WTC11 (cell line): ENCODE measurements around the gene TACC2. TPM values are rescaled to one million over a fixed set of nuclear protein-coding genes. Genes with fewer than 3 reads are reported as not detected.

Experiments used
- ATAC-seq: fragments of 200-7000 bp; cut with Tn5 transposase; 2 replicates; pipeline ENCODE4 v1.10.0; 2021; ENCODE audit warnings: mild to moderate bottlenecking, moderate library complexity
- CTCF ChIA-PET: fragments of 300-600 bp; sonication (Branson Sonifier 250); formaldehyde crosslinking; loops from one replicate; lab custom pipeline; 2021; ENCODE audit warnings: antibody characterized with exemption; lab: Charles Lee
- POLR2A ChIA-PET: fragments of 350-600 bp; sonication (Branson Sonifier 250); formaldehyde crosslinking; loops from one replicate; lab custom pipeline; 2021; ENCODE audit warnings: antibody characterized with exemption; lab: Charles Lee
- DNase-seq: peaks from one replicate; pipeline ENCODE4 v3.0.0; 2021; ENCODE audit warnings: low spot score
- H3K27ac Mint-ChIP-seq: 2 replicates; pipeline ENCODE4 v1.8.0; 2021; ENCODE audit warnings: mixed read lengths
- H3K27me3 Mint-ChIP-seq: 2 replicates; pipeline ENCODE4 v1.8.0; 2021; ENCODE audit warnings: low read depth, mild to moderate bottlenecking, moderate library complexity, mixed read lengths
- H3K36me3 Mint-ChIP-seq: 2 replicates; pipeline ENCODE4 v1.8.0; 2021; ENCODE audit warnings: mixed read lengths
- H3K4me1 Mint-ChIP-seq: 2 replicates; pipeline ENCODE4 v1.8.0; 2022; ENCODE audit warnings: mixed read lengths
- H3K4me3 Mint-ChIP-seq: 2 replicates; pipeline ENCODE4 v1.8.0; 2021; ENCODE audit warnings: mild to moderate bottlenecking, moderate library complexity, mixed read lengths
- H3K9me3 Mint-ChIP-seq: 2 replicates; pipeline ENCODE4 v1.8.0; 2021; ENCODE audit warnings: mixed read lengths
- ARID4B ChIP-seq: sonication (generic); formaldehyde crosslinking; IDR thresholded peaks from 2 replicates; pipeline ENCODE4 v1.8.0; 2023; ENCODE audit warnings: missing genetic modification reagents, mild to moderate bottlenecking, borderline replicate concordance
- ATF1 ChIP-seq: sonication (generic); formaldehyde crosslinking; IDR thresholded peaks from 2 replicates; pipeline ENCODE4 v1.8.1; 2023; ENCODE audit warnings: mild to moderate bottlenecking, moderate library complexity, missing genetic modification reagents
- CBFB ChIP-seq: sonication (generic); formaldehyde crosslinking; IDR thresholded peaks from 2 replicates; pipeline ENCODE4 v1.8.1; 2022; ENCODE audit warnings: mild to moderate bottlenecking, low read depth, missing genetic modification reagents
- CREB1 ChIP-seq: sonication (generic); formaldehyde crosslinking; IDR thresholded peaks from 2 replicates; pipeline ENCODE4 v1.8.0; 2023; ENCODE audit warnings: mild to moderate bottlenecking, missing genetic modification reagents
- GABPB1 ChIP-seq: sonication (generic); formaldehyde crosslinking; IDR thresholded peaks from 2 replicates; pipeline ENCODE4 v1.8.1; 2023; ENCODE audit warnings: mild to moderate bottlenecking, missing genetic modification reagents
- JUN ChIP-seq: sonication (generic); formaldehyde crosslinking; IDR thresholded peaks from 2 replicates; pipeline ENCODE4 v1.8.0; 2023; ENCODE audit warnings: mild to moderate bottlenecking, missing genetic modification reagents
- MAX ChIP-seq: sonication (generic); formaldehyde crosslinking; IDR thresholded peaks from 2 replicates; pipeline ENCODE4 v1.8.0; 2022; ENCODE audit warnings: mild to moderate bottlenecking, missing genetic modification reagents
- MYBL2 ChIP-seq: sonication (generic); formaldehyde crosslinking; IDR thresholded peaks from 2 replicates; pipeline ENCODE4 v1.8.1; 2023; ENCODE audit warnings: mild to moderate bottlenecking, moderate library complexity, missing genetic modification reagents
- NR1H2 ChIP-seq: sonication (generic); formaldehyde crosslinking; IDR thresholded peaks from 2 replicates; pipeline ENCODE4 v1.9.0; 2021; ENCODE audit warnings: mild to moderate bottlenecking, moderate library complexity, missing genetic modification reagents
- PRRX2 ChIP-seq: fragments of 250-450 bp; sonication (Bioruptor Pico); IDR thresholded peaks from 2 replicates; pipeline ENCODE4 v1.8.0; 2021; ENCODE audit warnings: mild to moderate bottlenecking
- RORB ChIP-seq: fragments of 250-450 bp; sonication (Bioruptor Pico); IDR thresholded peaks from 2 replicates; pipeline ENCODE4 v1.9.0; 2021; ENCODE audit warnings: mild to moderate bottlenecking
- SMAD3 ChIP-seq: sonication (generic); formaldehyde crosslinking; IDR thresholded peaks from 2 replicates; pipeline ENCODE4 v1.8.0; 2022; ENCODE audit warnings: missing genetic modification reagents, mild to moderate bottlenecking, borderline replicate concordance
- TEAD4 ChIP-seq: sonication (generic); formaldehyde crosslinking; IDR thresholded peaks from 2 replicates; pipeline ENCODE4 v1.8.0; 2022; ENCODE audit warnings: mild to moderate bottlenecking, missing genetic modification reagents
- ZNF121 ChIP-seq: sonication (generic); formaldehyde crosslinking; IDR thresholded peaks from 2 replicates; pipeline ENCODE4 v1.8.0; 2023; ENCODE audit warnings: missing genetic modification reagents
- ZNF416 ChIP-seq: fragments of 250-450 bp; sonication (Bioruptor Pico); IDR thresholded peaks from 2 replicates; pipeline ENCODE4 v1.9.0; 2021; ENCODE audit warnings: mild to moderate bottlenecking, inconsistent platforms
- ZNF671 ChIP-seq: fragments of 250-450 bp; sonication (Bioruptor Pico); IDR thresholded peaks from 2 replicates; pipeline ENCODE4 v1.8.0; 2021; ENCODE audit warnings: mild to moderate bottlenecking
- total RNA-seq: library from RNA; stranded (reverse); gene quantifications from 3 replicates; pipeline ENCODE4 v1.2.3, GENCODE V29; 2021
- TF ChIP-seq, protein P1 (sequence below): sonication (generic); formaldehyde crosslinking; IDR thresholded peaks from 2 replicates; pipeline ENCODE4 v1.8.0; 2023; ENCODE audit warnings: mild to moderate bottlenecking, missing genetic modification reagents
- TF ChIP-seq, protein P2 (sequence below): sonication (generic); formaldehyde crosslinking; IDR thresholded peaks from 2 replicates; pipeline ENCODE4 v1.8.1; 2023; ENCODE audit warnings: mild to moderate bottlenecking, missing genetic modification reagents
- TF ChIP-seq, protein P3 (sequence below): fragments of 250-450 bp; sonication (Bioruptor Pico); IDR thresholded peaks from 2 replicates; pipeline ENCODE4 v1.8.0; 2021; ENCODE audit warnings: mild to moderate bottlenecking

Gene TACC2
- total RNA-seq, 1 experiment from 2014 or later, result 28.9 TPM

DNA sequence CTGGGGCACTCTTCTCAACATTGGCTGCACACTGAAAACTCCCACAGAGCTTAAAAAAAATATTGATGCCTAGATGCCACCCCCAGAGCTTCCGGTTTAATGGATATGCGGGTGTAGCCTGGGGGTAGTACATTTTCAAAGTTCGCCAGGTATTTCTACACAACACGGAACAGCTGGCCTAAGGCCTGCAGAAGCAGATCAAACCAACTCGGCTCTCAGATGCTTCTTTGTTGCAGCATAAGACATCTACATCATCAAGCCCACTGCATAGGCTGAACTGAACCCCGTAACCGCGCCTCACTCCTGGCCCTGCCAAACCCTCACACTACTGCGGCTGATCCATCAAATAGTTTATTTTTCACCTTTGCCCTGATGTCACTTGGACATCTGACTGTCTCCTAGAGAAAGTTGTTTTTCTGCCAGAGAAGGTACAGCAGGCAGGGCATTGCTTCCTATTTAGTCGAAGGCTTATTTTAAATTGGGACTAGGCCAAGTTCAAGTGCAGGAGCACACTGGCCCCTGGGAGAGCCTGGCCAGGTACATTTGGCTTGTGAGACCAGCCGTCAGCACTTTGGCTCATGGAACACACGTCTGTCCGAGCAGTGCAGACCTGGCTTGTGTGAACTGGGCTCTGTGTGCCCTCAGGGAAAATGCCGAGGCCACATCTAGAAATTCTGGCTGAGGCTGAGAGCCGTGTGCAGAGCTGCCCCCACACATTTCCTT, 113.3 kb downstream of the TACC2 start:
- TF ChIP-seq, protein P1, sequence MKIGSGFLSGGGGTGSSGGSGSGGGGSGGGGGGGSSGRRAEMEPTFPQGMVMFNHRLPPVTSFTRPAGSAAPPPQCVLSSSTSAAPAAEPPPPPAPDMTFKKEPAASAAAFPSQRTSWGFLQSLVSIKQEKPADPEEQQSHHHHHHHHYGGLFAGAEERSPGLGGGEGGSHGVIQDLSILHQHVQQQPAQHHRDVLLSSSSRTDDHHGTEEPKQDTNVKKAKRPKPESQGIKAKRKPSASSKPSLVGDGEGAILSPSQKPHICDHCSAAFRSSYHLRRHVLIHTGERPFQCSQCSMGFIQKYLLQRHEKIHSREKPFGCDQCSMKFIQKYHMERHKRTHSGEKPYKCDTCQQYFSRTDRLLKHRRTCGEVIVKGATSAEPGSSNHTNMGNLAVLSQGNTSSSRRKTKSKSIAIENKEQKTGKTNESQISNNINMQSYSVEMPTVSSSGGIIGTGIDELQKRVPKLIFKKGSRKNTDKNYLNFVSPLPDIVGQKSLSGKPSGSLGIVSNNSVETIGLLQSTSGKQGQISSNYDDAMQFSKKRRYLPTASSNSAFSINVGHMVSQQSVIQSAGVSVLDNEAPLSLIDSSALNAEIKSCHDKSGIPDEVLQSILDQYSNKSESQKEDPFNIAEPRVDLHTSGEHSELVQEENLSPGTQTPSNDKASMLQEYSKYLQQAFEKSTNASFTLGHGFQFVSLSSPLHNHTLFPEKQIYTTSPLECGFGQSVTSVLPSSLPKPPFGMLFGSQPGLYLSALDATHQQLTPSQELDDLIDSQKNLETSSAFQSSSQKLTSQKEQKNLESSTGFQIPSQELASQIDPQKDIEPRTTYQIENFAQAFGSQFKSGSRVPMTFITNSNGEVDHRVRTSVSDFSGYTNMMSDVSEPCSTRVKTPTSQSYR, result no peak
- TF ChIP-seq SMAD3 (no peak), ZNF671 (CRISPR knock-in tag) (no peak), CREB1 (CRISPR knock-in tag) (no peak), TEAD4 (CRISPR knock-in tag) (no peak), CBFB (no peak), ARID4B (no peak), NR1H2 (CRISPR knock-in tag) (no peak), MAX (no peak), GABPB1 (no peak)
- TF ChIP-seq, protein P2, sequence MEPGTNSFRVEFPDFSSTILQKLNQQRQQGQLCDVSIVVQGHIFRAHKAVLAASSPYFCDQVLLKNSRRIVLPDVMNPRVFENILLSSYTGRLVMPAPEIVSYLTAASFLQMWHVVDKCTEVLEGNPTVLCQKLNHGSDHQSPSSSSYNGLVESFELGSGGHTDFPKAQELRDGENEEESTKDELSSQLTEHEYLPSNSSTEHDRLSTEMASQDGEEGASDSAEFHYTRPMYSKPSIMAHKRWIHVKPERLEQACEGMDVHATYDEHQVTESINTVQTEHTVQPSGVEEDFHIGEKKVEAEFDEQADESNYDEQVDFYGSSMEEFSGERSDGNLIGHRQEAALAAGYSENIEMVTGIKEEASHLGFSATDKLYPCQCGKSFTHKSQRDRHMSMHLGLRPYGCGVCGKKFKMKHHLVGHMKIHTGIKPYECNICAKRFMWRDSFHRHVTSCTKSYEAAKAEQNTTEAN (CRISPR knock-in tag), result no peak
- TF ChIP-seq, protein P3, sequence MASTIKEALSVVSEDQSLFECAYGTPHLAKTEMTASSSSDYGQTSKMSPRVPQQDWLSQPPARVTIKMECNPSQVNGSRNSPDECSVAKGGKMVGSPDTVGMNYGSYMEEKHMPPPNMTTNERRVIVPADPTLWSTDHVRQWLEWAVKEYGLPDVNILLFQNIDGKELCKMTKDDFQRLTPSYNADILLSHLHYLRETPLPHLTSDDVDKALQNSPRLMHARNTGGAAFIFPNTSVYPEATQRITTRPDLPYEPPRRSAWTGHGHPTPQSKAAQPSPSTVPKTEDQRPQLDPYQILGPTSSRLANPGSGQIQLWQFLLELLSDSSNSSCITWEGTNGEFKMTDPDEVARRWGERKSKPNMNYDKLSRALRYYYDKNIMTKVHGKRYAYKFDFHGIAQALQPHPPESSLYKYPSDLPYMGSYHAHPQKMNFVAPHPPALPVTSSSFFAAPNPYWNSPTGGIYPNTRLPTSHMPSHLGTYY (CRISPR knock-in tag), result no peak

DNA sequence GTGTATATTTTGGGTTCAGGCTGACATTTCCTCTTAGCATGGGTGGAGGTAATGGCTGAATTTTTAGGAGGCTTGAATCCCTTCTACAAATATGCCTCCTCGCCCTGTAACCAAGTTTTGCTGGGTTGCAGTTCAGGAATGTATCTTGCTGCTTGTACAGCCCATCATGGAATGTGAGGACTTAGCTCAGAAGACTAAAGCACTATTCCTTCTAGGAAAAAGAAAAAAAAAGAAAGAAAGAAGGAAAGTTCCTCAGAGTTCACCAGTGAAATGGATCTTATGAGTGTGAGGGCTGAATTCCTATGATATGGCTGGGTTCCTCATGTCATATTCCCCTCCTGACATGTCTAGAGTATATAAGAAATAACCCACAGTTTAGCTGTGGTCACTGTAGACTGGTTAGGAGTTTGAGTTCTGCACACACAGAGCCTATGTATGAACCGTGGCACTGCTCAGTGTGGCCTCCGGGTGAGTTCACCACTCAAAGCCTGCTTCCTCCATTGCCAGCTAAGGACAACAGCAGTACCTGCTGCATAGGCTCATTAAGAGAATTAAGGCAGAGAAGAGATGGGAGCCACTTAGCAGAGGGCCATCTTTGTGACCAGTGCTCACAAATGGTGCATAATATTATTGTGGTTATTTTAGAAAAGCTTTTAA, 114.0 kb downstream of the TACC2 start:
- no peak for TF ChIP-seq ATF1 (CRISPR knock-in tag)
- TF ChIP-seq ZNF121 (CRISPR knock-in tag), result no peak
- no peak for TF ChIP-seq JUN
- no peak for TF ChIP-seq PRRX2 (CRISPR knock-in tag)
- TF ChIP-seq MYBL2, result no peak
- TF ChIP-seq RORB (CRISPR knock-in tag), result no peak
- TF ChIP-seq ZNF416 (CRISPR knock-in tag), result no peak
- Mint-ChIP-seq H3K9me3 (no peaks in the 10 kb centered on the region), H3K36me3 (no peaks in the 10 kb centered on the region), H3K4me1 (peaks cover 6% of the 10 kb centered on the region), H3K27ac (no peak overlapping the region), H3K4me3 (no peak overlapping the region), H3K27me3 (no peaks in the 10 kb centered on the region)
- no peak for DNase-seq
- ATAC-seq, result no peak
- ChIA-PET CTCF (interaction anchor here (1.3 to 1.5 kb wide), 2 partner anchors 10 to 51 kb away, joined by 3 to 6 read pairs; no protein-coding TSS in a partner anchor), POLR2A (no interaction called here)

More for the DNA sequence above, 113.3 kb downstream of the TACC2 start:
- DNase-seq (no peak), ATAC-seq (no peak)
- ChIA-PET CTCF (interaction anchor here (1.3 to 1.5 kb wide), 2 partner anchors 11 to 51 kb away, joined by 3 to 6 read pairs; no protein-coding TSS in a partner anchor), POLR2A (no interaction called here)
- H3K36me3 Mint-ChIP-seq, result no peaks in the 10 kb centered on the region
- H3K4me1 Mint-ChIP-seq, result peaks cover 6% of the 10 kb centered on the region
- no peak overlapping the region for H3K27ac Mint-ChIP-seq
- H3K27me3 Mint-ChIP-seq, result no peaks in the 10 kb centered on the region
- H3K4me3 Mint-ChIP-seq, result no peak overlapping the region
- H3K9me3 Mint-ChIP-seq, result no peaks in the 10 kb centered on the region
